ENCODE measurements around the gene PHGDH.

Gene PHGDH

DNA sequence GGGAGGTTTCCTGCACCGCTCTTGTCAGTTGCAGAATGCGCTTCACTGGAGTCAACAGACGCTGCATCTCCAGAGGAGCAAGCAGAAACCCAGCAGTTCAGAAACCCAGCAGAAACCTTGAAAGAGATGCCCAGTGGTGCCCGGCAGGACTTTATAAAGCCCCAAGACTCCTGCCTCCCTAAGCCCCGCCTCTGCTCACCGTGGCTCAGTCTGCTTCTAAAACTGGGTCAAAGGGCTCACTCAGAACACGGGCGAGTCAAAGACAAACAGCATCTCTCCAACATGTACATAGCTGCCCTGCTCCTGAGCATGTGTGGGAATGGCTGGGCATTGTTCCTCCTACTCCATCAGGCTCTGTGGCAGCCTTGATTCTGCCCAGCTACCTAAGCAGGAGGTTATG, 57.0 kb downstream of the PHGDH start, which contains the start of gene HMGCS2:
HMGCS2 (minus strand) TSS at position 128 of the 400 bp plus-strand sequence; CDS start at position 67, 61 bp downstream.
- Histone ChIP-seq H4K91ac (ENCODE audit: low read length) (no peak within 1 kb of the TSS), H3K79me1 (replicated peaks; ENCODE audit: low read length, poor library complexity, severe bottlenecking) (no peaks in the 10 kb centered on the region), H2AK5ac (ENCODE audit: low read length, severe bottlenecking) (no peak within 1 kb of the TSS), H3K27me3 (ENCODE audit: control insufficient read depth in 1 of 2, insufficient read depth in 1 of 2, low read length in 2 of 2) (peaks cover 15 to 36% of the 10 kb centered on the region in 2 experiments), H3K9me3 (ENCODE audit: control insufficient read depth, low read length) (peaks cover 7% of the 10 kb centered on the region), H3K18ac (ENCODE audit: low read depth in 1 of 2, low read length in 2 of 2) (no peak within 1 kb of the TSS), H3K9ac (ENCODE audit: low read length) (no peak within 1 kb of the TSS), H3K36me3 (ENCODE audit: control insufficient read depth in 1 of 2, insufficient read depth in 2 of 2, low read depth in 1 of 2, low read length in 2 of 2) (no peaks in the 10 kb centered on the region), H2BK15ac (ENCODE audit: low read depth, poor library complexity, severe bottlenecking) (no peak within 1 kb of the TSS), H3K4me2 (ENCODE audit: low read length, poor library complexity, severe bottlenecking) (no peak within 1 kb of the TSS), H3K23ac (ENCODE audit: low read length in 2 of 2) (no peak within 1 kb of the TSS), H3K4ac (ENCODE audit: low read depth in 1 of 2, low read length in 2 of 2) (no peak within 1 kb of the TSS), H2BK120ac (ENCODE audit: low read depth, low read length) (no peak within 1 kb of the TSS), H3K27ac (ENCODE audit: low read length, poor library complexity, severe bottlenecking) (no peak within 1 kb of the TSS), H3K4me3 (ENCODE audit: insufficient read depth in 1 of 2, low read depth in 1 of 2, low read length in 2 of 2) (no peak within 1 kb of the TSS), H3K4me1 (ENCODE audit: control insufficient read depth, insufficient read depth, low read depth, low read length) (peaks cover 3% of the 10 kb centered on the region), H4K8ac (ENCODE audit: low read length) (no peak within 1 kb of the TSS), H2BK12ac (ENCODE audit: low read length in 2 of 2) (no peak within 1 kb of the TSS), H2BK5ac (ENCODE audit: low read depth, low read length, poor library complexity, severe bottlenecking) (no peak within 1 kb of the TSS), H3K14ac (ENCODE audit: low read length in 2 of 2) (no peak within 1 kb of the TSS), H2AFZ (ENCODE audit: low read depth, low read length) (no peak within 1 kb of the TSS)
- no peak for DNase-seq
- WGBS = 68% methylated on average over 8 of the region's 8 CpGs

GRCh38 chr1:119771016-119771415, 59.3 kb downstream of the PHGDH start:
- DNase-seq = no peak
- H3K4me1 ChIP-seq (ENCODE audit: control insufficient read depth, insufficient read depth, low read depth, low read length) = peaks cover 10% of the 10 kb centered on the region
- no peak overlapping the region for H3K4ac ChIP-seq (ENCODE audit: low read depth in 1 of 2, low read length in 2 of 2)
- H2BK15ac ChIP-seq (ENCODE audit: low read depth, poor library complexity, severe bottlenecking) = no peak overlapping the region
- H2BK120ac ChIP-seq (ENCODE audit: low read depth, low read length) = no peak overlapping the region
- no peak overlapping the region for H4K8ac ChIP-seq (ENCODE audit: low read length)
- no peak overlapping the region for H4K91ac ChIP-seq (ENCODE audit: low read length)
- no peaks in the 10 kb centered on the region for H3K36me3 ChIP-seq (ENCODE audit: control insufficient read depth in 1 of 2, insufficient read depth in 2 of 2, low read depth in 1 of 2, low read length in 2 of 2)
- WGBS = 71% methylated on average over 2 of the region's 2 CpGs
- no peak overlapping the region for H2AFZ ChIP-seq (ENCODE audit: low read depth, low read length)
- H3K27me3 ChIP-seq (ENCODE audit: control insufficient read depth in 1 of 2, insufficient read depth in 1 of 2, low read length in 2 of 2) = peaks cover 11 to 35% of the 10 kb centered on the region in 2 experiments
- H2AK5ac ChIP-seq (ENCODE audit: low read length, severe bottlenecking) = no peak overlapping the region
- H2BK12ac ChIP-seq (ENCODE audit: low read length in 2 of 2) = no peak overlapping the region
- no peak overlapping the region for H3K14ac ChIP-seq (ENCODE audit: low read length in 2 of 2)
- H3K18ac ChIP-seq (ENCODE audit: low read depth in 1 of 2, low read length in 2 of 2) = no peak overlapping the region
- H3K4me2 ChIP-seq (ENCODE audit: low read length, poor library complexity, severe bottlenecking) = no peak overlapping the region
- no peaks in the 10 kb centered on the region for H3K9me3 ChIP-seq (ENCODE audit: control insufficient read depth, low read length)
- no peaks in the 10 kb centered on the region for H3K79me1 ChIP-seq (replicated peaks; ENCODE audit: low read length, poor library complexity, severe bottlenecking)
- no peak overlapping the region for H3K4me3 ChIP-seq (ENCODE audit: insufficient read depth in 1 of 2, low read depth in 1 of 2, low read length in 2 of 2)
- H3K27ac ChIP-seq (ENCODE audit: low read length, poor library complexity, severe bottlenecking) = no peak overlapping the region
- H3K23ac ChIP-seq (ENCODE audit: low read length in 2 of 2) = no peak overlapping the region
- H2BK5ac ChIP-seq (ENCODE audit: low read depth, low read length, poor library complexity, severe bottlenecking) = no peak overlapping the region
- no peak overlapping the region for H3K9ac ChIP-seq (ENCODE audit: low read length)

GRCh38 chr1:119771770-119772169, 60.0 kb downstream of the PHGDH start:
- H3K18ac ChIP-seq (ENCODE audit: low read depth in 1 of 2, low read length in 2 of 2) = no peak overlapping the region
- no peak overlapping the region for H2BK120ac ChIP-seq (ENCODE audit: low read depth, low read length)
- H2AK5ac ChIP-seq (ENCODE audit: low read length, severe bottlenecking) = no peak overlapping the region
- H3K27me3 ChIP-seq (ENCODE audit: control insufficient read depth in 1 of 2, insufficient read depth in 1 of 2, low read length in 2 of 2) = peaks cover 7 to 28% of the 10 kb centered on the region in 2 experiments
- no peak overlapping the region for H3K14ac ChIP-seq (ENCODE audit: low read length in 2 of 2)
- H3K36me3 ChIP-seq (ENCODE audit: control insufficient read depth in 1 of 2, insufficient read depth in 2 of 2, low read depth in 1 of 2, low read length in 2 of 2) = no peaks in the 10 kb centered on the region
- H4K91ac ChIP-seq (ENCODE audit: low read length) = no peak overlapping the region
- H3K23ac ChIP-seq (ENCODE audit: low read length in 2 of 2) = no peak overlapping the region
- H2BK12ac ChIP-seq (ENCODE audit: low read length in 2 of 2) = no peak overlapping the region
- no peaks in the 10 kb centered on the region for H3K9me3 ChIP-seq (ENCODE audit: control insufficient read depth, low read length)
- H3K4me3 ChIP-seq (ENCODE audit: insufficient read depth in 1 of 2, low read depth in 1 of 2, low read length in 2 of 2) = no peak overlapping the region
- H3K4me1 ChIP-seq (ENCODE audit: control insufficient read depth, insufficient read depth, low read depth, low read length) = peaks cover 10% of the 10 kb centered on the region
- no peak overlapping the region for H3K27ac ChIP-seq (ENCODE audit: low read length, poor library complexity, severe bottlenecking)
- H2BK15ac ChIP-seq (ENCODE audit: low read depth, poor library complexity, severe bottlenecking) = no peak overlapping the region
- no peaks in the 10 kb centered on the region for H3K79me1 ChIP-seq (replicated peaks; ENCODE audit: low read length, poor library complexity, severe bottlenecking)
- H3K9ac ChIP-seq (ENCODE audit: low read length) = no peak overlapping the region
- H2BK5ac ChIP-seq (ENCODE audit: low read depth, low read length, poor library complexity, severe bottlenecking) = no peak overlapping the region
- H3K4ac ChIP-seq (ENCODE audit: low read depth in 1 of 2, low read length in 2 of 2) = no peak overlapping the region
- H2AFZ ChIP-seq (ENCODE audit: low read depth, low read length) = no peak overlapping the region
- no peak for DNase-seq
- no peak overlapping the region for H3K4me2 ChIP-seq (ENCODE audit: low read length, poor library complexity, severe bottlenecking)
- 98% methylated on average over 2 of the region's 3 CpGs for WGBS
- H4K8ac ChIP-seq (ENCODE audit: low read length) = no peak overlapping the region

GRCh38 chr1:119772298-119772697, 60.6 kb downstream of the PHGDH start:
- H3K4ac ChIP-seq (ENCODE audit: low read depth in 1 of 2, low read length in 2 of 2) = no peak overlapping the region
- H3K9ac ChIP-seq (ENCODE audit: low read length) = no peak overlapping the region
- no peaks in the 10 kb centered on the region for H3K79me1 ChIP-seq (replicated peaks; ENCODE audit: low read length, poor library complexity, severe bottlenecking)
- DNase-seq = no peak
- no peak overlapping the region for H3K27ac ChIP-seq (ENCODE audit: low read length, poor library complexity, severe bottlenecking)
- H3K36me3 ChIP-seq (ENCODE audit: control insufficient read depth in 1 of 2, insufficient read depth in 2 of 2, low read depth in 1 of 2, low read length in 2 of 2) = no peaks in the 10 kb centered on the region
- H3K9me3 ChIP-seq (ENCODE audit: control insufficient read depth, low read length) = no peaks in the 10 kb centered on the region
- H3K18ac ChIP-seq (ENCODE audit: low read depth in 1 of 2, low read length in 2 of 2) = no peak overlapping the region
- WGBS = no CpG with 5 or more reads among the region's 2 CpGs
- H4K91ac ChIP-seq (ENCODE audit: low read length) = no peak overlapping the region
- H3K23ac ChIP-seq (ENCODE audit: low read length in 2 of 2) = no peak overlapping the region
- H4K8ac ChIP-seq (ENCODE audit: low read length) = no peak overlapping the region
- H3K4me1 ChIP-seq (ENCODE audit: control insufficient read depth, insufficient read depth, low read depth, low read length) = peaks cover 10% of the 10 kb centered on the region
- H2BK15ac ChIP-seq (ENCODE audit: low read depth, poor library complexity, severe bottlenecking) = no peak overlapping the region
- H3K4me2 ChIP-seq (ENCODE audit: low read length, poor library complexity, severe bottlenecking) = no peak overlapping the region
- H3K4me3 ChIP-seq (ENCODE audit: insufficient read depth in 1 of 2, low read depth in 1 of 2, low read length in 2 of 2) = no peak overlapping the region
- H2AFZ ChIP-seq (ENCODE audit: low read depth, low read length) = no peak overlapping the region
- H2BK120ac ChIP-seq (ENCODE audit: low read depth, low read length) = no peak overlapping the region
- no peak overlapping the region for H2AK5ac ChIP-seq (ENCODE audit: low read length, severe bottlenecking)
- no peak overlapping the region for H3K14ac ChIP-seq (ENCODE audit: low read length in 2 of 2)
- peaks cover 1 to 23% of the 10 kb centered on the region in 2 experiments for H3K27me3 ChIP-seq (ENCODE audit: control insufficient read depth in 1 of 2, insufficient read depth in 1 of 2, low read length in 2 of 2)
- no peak overlapping the region for H2BK12ac ChIP-seq (ENCODE audit: low read length in 2 of 2)
- H2BK5ac ChIP-seq (ENCODE audit: low read depth, low read length, poor library complexity, severe bottlenecking) = no peak overlapping the region
